GM18502 (cell line): ENCODE measurements around the gene ZSCAN20.
"Not testable (repeated sequence)": the region's sequence is repeated elsewhere in the genome, so short reads cannot be mapped to it uniquely, and the experiment has no call there.

Experiments
- ATAC-seq: cut with Tn5 transposase; IDR thresholded peaks from one replicate; pipeline ENCODE4 v1.9.1; 2021; ENCODE audit warnings: mild to moderate bottlenecking; ENCODE audit not compliant: unreplicated experiment, poor library complexity

Gene ZSCAN20

DNA sequence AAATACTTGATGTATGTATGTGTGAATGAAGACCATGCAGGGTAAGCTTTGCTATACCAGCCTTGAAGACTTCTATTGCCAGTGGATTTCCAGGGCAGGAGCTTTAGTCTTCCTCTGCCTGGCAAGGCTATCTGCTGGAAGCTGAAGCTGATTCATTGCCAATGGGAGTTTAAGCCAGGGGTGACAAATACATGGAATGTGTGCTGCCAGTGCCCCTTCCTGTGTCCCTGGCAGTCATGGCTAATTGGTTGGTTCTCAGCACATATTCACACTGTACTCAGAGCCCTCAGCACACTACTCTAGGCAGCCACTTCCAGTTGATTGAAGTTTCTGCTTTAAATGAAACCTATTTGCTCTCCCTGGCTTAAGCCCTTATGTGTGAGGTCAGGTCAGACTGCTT lies 1.5 kb downstream of the ZSCAN20 start:
- ATAC-seq = no peak

DNA sequence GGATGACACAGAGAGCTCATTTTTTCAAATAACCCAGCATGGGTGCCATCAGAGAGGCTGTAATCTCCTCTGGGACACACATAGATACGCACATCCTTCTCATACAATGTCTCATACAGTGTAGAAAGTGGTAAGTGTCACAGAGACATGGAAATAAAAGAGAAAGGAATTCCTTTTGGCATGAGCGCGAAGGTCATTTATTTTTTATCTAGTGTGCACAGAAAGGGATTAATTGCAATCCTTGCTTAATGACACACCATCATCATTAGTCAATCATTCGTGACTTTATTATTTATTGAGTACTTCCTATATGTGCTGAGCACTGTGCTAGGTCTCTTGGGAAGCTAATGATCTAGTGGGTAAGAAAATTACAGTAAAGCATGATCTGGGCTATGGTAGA lies 5.0 kb downstream of the ZSCAN20 start:
- no peak for ATAC-seq

DNA sequence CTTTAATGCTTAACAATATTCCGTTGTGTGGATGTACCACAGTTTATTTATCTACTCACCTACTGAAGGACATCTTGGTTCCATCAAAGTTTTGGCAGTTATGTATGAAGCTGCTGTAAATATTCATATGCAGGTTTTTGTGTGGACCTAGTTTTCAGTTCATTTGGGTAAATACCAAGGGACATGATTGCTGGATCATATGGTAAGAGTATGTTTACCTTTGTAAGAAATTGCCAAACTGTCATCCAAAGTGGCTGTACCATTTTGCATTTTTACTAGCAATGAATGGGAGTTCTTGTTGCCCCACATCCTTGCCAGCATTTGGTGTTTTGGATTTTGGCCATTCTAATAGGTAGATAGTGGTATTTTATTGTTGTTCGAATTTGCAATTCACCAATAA lies 10.0 kb downstream of the ZSCAN20 start:
- ATAC-seq = no peak

DNA sequence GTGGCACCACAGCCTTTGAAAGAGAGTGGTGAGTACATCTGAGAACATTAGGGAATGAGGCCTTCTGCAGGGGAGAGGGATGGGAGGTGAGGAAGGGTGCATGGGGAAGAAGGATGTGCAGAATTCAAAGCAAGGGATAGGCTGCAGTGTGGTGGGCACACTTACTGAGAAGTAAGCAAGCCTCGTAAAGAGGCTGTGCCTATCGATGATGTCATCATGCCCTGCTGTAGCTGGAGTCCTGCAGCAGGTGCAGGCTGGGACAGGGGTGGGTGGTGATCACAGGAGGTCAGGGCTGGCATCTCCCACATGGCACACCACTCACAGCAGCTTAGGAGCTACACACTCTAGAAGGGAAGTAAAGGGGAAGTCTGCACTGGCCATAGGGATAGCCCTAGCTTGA lies 16.2 kb downstream of the ZSCAN20 start:
- ATAC-seq = no peak

DNA sequence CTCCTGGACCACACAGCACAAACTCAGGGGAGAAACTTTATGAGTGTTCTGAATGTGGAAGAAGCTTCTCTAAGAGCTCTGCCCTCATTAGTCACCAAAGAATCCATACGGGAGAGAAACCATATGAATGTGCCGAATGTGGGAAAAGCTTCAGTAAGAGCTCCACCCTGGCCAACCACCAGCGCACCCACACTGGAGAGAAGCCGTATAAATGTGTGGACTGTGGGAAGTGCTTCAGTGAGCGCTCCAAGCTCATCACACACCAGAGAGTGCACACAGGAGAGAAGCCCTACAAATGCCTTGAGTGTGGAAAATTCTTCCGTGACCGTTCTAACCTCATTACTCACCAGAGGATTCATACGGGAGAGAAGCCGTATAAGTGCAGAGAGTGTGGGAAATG lies 22.5 kb downstream of the ZSCAN20 start:
- ATAC-seq = no peak

DNA sequence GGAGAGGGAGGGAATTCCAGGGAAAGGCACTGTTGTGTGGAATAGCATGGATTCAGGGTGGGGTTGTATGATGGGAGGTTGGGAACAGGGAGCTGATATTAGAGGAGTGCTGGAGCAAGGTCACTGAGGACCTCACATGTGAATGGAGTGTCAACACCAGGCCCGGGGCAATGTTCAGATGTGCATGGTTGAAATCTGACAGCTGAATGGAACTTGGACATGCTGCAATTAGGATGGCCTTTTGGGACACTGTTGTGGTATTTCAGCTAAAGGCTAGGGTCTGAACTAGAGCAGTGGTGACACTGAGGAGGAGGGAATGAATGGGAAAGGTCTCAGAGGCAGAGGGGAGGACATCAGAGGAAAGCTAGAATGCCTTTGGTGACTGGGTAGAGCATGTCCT lies 25.0 kb downstream of the ZSCAN20 start:
- ATAC-seq = no peak

DNA sequence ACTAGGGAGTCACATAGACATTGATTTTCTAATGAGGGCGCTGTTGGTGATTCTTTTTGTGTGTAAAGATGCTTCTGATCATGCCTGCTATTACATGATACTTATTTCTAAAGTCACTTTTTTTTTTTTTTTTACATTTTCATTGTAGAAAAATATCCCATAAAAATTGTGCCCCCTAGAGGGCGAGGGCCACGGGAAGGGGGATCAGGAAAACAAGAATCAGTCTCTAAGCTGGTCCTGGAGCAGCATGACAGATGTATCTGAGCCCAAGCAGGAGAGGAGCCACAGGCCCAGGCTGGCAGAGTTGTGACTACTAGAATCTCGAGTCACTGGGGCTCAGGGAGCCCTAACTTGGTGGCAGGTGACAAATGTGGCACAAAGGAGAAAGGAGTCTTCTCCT lies 28.1 kb downstream of the ZSCAN20 start:
- no peak for ATAC-seq

DNA sequence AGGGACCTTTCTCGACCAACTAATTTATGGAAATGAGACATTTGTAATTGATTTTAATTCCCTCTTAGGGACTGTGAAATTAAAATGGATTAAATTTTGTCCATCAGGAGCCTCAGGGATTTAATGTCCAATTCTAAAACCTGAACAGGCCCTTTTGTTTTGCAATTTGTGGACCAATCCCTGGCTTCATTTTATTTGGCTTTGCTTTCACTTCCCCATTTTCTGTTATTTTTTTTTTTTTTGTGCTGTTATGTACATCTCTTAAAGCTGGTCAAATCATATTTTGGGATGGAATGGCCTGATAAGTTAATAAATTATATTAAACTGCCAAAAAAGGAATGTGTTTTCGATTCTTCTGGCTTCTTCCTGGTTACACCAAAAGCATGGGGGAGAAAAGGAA lies 28.9 kb downstream of the ZSCAN20 start:
- ATAC-seq = no peak

DNA sequence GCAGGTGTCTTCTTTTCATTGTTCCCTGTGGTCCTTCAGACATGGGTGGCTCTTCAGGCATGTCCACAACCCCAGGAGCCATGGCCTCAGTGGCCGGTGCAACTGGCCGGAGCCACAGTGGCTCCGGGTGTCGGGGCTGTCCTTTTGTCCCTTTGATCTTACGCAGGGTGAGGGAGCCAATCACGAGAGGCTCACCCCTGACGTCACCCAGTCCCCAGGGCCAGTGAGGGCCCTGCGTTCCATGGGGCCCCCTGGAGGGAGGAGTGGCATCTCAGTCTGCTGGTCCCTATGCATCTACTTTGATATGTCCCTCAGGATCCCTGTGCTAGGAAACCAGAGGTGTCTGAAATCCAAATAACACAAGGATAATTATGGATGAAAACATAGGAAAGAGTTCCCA lies 29.3 kb downstream of the ZSCAN20 start:
- no peak for ATAC-seq

DNA sequence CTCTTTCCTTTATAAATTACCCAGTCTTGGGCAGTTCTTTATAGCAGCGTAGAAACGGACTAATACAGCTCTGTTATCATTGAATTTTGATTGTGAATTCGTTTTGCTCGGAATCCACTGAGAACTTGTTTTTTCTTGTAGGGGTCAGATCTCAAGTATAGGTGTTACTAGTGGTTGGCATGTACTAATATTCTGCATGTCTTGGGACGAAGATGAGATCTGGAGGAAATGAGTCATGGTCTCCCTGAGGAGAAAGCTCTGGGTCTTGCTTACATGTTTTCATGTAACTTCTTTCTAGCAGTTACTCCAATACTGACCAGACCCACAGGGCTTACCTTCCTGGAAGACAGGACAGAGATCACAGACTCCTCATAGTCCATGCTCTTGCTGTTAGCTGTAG lies 30.3 kb downstream of the ZSCAN20 start:
- ATAC-seq = no peak

DNA sequence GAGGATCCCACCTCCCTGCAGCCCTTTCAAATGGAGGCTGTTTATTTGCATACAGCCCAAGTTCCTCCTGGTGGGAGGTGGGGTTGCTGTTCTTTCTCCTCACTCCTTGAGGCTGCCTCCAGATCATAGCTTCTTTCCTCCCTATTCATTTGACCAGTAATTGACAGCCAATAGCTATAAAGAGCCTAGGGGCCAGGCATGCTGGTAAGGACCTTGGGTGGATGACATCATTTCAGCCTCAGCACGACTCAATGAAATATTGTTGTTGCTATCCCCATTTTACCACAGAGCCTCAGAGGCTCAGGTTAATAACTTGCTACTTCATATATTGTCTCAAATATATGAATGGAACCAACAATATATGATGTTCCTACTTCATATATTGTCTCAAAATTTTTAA lies 31.1 kb downstream of the ZSCAN20 start:
- no peak for ATAC-seq

DNA sequence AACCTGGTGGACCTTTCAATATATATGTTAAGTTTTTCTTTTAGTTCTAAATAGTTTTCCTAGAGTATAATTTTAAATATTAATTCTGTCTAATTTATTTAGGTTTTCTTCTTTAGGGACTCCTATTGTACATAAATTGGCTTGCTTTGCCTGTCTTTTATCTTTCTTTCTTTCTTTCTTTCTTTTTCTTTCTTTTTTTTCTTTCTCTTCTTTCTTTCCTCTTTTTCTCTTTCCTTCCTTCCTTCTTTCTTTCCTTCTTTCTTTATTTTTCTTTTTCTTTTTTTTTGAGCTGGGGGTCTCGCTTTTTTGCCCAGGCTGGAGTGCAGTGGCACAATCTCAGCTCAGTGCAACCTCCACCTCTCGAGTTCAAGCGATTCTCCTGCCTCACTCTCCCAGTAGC lies 35.2 kb downstream of the ZSCAN20 start:
- ATAC-seq = no peak

DNA sequence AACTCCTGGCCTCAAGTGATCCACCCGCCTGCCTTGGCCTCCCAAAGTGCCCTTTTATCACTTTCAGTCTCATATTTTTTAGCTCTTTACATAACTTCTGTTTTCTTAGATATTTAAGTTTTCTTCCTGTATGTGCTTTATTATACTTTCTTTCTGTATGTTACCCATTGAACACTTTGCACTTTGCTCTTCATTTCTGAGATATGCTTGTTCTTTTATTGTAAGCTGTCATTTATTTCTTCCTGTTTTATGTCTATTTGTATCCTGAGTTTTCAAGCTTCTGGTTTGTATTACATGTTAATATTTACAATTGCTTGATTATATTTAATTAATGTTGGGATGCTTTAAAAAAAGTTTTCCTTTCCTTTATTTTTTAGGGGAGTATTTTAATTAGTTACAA lies 35.7 kb downstream of the ZSCAN20 start:
- no peak for ATAC-seq

DNA sequence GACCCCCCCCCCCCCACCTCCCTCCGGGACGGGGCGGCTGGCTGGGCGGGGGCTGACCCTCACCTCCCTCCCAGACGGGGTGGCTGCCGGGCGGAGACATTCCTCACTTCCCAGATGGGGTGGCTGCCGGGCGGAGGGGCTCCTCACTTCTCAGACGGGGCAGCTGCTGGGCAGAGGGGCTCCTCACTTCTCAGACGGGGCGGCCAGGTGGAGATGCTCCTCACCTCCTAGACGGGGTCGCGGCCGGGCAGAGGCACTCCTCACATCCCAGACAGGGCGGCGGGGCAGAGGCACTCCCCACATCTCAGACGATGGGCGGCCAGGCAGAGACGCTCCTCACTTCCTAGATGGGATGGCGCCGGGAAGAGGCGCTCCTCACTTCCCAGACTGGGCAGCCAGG lies 36.8 kb downstream of the ZSCAN20 start:
- not testable (repeated sequence) for ATAC-seq

DNA sequence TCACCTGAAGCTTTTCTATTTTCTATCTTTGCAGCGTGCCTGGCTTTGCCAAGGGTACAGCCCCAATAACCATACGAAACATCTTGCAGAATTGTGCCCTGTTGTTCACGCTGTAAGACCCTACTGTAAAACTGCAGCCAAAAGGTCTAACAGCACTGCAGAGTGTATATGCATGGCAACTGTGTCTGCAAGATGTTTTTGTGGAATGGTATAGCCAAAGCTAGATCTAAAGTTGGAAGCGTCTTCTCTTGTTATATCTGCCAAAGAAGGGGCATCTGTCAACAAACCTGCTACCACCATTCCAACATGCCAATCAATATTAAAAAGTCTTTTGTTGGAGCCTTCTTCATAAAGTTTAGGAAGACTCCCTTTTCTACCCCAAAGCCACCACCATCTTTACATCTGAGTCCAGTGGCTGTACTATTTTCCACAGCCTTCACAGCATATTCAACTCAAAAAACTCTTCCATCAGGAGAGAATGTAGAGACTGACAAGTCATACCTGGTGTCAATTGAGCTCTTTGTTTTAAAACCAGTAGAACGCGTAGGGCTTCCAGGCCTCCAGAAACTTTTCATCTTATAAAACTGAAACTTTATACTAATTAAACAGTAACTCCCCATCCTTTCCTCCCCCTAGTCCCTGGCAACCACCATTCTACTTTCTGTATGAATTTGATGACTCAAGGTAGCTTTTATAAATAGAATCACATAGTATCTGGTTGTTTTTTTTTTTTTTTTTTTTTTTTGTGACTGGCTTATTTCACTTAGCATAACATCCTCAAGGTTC lies 40.0 kb downstream of the ZSCAN20 start:
- ATAC-seq = no peak

DNA sequence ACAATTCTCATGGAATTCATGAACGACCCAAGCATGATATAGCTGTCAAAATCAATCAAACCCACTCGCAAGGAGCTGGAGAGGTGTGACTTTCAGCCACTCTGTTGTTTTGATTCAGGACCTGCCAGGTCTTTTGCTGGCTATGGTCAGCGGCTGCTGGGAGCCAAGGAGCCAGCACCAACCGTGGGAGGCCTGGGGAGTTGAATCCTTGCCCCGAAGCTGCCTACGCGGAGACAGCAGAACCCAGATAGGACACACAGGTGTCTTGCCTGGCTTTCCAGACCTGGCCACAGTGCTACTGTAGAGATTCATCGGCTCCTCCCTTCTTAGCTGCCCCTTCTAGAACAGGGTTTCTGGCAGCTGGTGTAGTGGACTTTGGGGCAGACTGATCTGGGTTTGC lies 42.7 kb downstream of the ZSCAN20 start:
- no peak for ATAC-seq

DNA sequence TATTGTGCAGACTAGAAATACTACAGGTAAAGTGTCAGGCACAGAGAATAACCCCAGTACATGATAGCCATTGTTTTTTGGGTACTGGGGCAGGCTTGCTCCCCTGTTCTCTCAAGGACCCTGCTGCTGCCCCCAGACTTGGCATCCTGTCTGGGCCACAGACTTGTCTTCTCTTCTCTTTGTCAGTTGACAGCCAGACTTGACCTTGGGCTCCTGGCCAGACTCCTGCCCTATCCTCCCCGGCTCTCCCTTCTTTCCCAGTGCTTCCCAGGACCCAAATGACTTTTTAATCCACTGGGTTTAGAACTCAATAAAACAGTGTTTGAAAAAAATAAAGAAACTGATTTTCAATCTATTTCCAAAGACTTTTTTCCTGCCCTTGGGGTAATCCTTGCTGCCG lies 43.2 kb downstream of the ZSCAN20 start:
- ATAC-seq = no peak

DNA sequence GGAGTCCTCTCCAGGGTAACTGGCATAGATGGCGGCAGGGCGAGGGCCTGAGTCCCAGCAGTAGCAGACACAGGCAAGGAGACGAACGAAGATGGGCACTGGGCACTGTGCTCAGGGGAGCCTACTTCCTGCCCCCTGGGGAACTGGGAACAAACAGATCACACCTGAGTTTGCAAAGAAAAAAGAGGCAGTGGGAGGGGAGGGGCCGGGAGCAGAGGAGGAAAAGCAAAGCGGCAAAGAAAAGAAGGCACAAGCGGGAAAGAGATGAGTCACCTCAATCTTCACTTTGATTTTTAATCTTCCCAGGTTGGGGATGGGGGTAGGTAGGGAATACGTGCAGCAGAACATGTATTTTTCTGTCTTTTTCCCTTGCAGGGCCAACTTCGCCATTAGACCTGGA lies 44.0 kb downstream of the ZSCAN20 start:
- no peak for ATAC-seq

DNA sequence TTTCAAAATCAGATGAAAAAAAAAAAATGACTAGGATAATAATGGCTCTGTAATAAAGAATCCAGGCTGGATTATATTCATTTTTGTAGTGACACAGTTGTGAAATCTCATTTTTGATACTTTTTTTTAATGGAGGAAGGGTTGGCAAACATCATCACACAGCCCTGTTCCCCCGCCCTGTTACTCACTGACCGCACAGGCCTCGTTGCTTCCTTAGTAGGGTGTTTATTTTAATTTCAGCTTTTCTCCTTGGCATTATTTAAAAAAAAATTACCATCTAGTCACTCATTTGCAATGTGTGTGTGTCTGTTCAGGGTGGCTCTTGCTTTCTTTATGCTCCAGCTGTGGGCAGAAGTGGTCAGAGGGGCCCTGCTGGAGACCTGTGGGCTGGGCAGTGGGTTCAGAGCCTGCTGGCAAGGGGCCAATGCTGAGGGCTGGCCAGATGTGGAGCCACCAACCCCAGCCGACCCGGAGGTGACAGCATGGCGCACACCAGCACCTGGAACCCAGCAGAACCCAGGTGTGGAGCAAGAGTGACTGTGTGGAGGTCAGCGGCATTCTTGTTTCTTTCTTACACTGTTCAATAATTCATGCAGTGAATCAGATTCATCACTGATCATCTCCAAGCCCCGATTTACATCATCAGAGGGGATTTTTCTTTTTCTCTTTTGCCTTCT lies 44.6 kb downstream of the ZSCAN20 start:
- ATAC-seq = no peak

DNA sequence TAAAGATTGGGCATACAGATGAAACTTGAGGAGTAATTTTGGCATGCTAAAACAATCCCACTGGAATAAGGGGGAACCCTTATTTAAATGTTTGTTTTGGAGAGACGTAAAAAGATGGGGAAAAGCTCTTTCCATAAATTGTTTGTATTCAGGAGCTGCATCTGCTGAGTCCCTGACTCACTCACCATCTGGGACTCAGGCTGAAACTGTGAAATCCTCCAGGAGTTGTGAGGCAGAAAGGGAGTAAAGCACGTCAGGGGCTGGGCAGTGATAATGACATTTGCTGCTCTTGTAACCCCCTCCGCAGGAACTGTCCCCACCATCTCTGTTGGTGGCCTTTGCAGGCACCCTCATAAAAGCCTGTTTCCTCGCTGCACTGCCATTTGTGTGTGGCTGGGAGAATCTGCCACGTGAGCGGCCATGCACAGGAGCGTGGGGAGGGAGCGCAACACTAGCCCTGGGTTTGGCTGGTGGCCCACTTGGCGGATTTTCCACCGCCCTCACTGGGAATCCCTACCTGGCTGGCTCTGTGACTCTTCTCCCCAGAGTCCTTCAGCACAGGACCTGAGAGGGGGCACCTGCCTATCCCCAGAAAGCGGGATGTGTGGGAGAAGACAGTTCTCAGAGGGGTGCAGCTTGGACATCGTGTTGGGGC lies 45.3 kb downstream of the ZSCAN20 start:
- no peak for ATAC-seq

DNA sequence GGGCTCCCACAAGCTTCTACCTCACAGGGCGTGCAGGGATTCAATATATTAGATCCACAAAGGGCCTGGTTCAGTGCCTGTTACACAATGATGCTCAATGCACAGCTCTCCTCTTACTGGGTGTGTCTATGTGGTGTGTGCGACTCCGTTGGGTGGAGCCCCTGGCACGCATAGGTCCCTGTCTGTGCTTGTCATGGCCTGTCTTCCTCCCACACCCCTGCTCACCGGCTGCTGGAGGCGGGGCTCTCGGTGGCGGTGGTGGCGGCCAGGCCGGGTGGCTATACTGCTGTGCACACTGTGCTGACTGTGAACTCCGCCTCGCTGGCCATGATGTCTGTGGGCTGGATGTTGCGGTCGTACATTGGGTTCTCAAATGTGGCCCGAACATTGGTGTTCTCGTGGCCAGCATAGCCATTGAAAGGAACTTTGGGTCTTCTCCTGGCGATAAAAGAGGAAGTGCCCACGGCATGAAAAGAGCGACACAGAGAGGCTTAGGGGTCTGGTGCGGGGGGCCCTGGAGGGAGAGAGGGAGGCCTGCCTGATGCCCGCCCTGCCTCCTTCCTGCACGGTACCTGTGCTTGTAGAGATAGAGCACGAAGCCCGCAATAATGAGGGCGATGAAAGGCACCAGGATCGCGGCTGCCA lies 46.9 kb downstream of the ZSCAN20 start:
- no peak for ATAC-seq
